Lung (tissue), 12 donors: ENCODE measurements around the gene MED12L. TPM values are rescaled to one million over a fixed set of nuclear protein-coding genes. Genes with fewer than 3 reads are reported as not detected.
A peak's percentile ranks its signal among the peaks of the same experiment; 100 is the strongest.

Source experiments
- ATAC-seq: fragments of 200-7000 bp; cut with Tn5 transposase; one replicate; pipeline ENCODE4 v1.9.1; 2020; ENCODE audit warnings: moderate number of reproducible peaks; ENCODE audit not compliant: insufficient read depth, low FRiP score
- DNase-seq, 3 donors: peaks; one replicate each; pipeline ENCODE4 v3.0.0-alpha.2; 2013 to 2017
- H3K27ac ChIP-seq, 2 donors: one replicate each; pipeline ENCODE4 v1.5.1; 2013; ENCODE audit warnings: mild to moderate bottlenecking in 2 of 2, moderate library complexity in 2 of 2, control low read depth in 1 of 2, inconsistent platforms in 1 of 2, low read depth in 1 of 2, low read length in 1 of 2
- H3K27me3 ChIP-seq, 3 donors: one replicate each; pipeline ENCODE4 v1.5.1; 2013; ENCODE audit warnings: low read length in 2 of 3; ENCODE audit not compliant: control insufficient read depth in 3 of 3, insufficient read depth in 3 of 3
- H3K36me3 ChIP-seq, 4 donors: one replicate each; pipeline ENCODE4 v1.5.1; 2013; ENCODE audit warnings: low read length in 4 of 4, mild to moderate bottlenecking in 1 of 4, moderate library complexity in 1 of 4; ENCODE audit not compliant: control insufficient read depth in 4 of 4, insufficient read depth in 4 of 4
- H3K4me1 ChIP-seq, 5 donors: one replicate each; pipeline ENCODE4 v1.5.1; 2013; ENCODE audit warnings: low read length in 5 of 5, mild to moderate bottlenecking in 2 of 5, moderate library complexity in 1 of 5; ENCODE audit not compliant: control insufficient read depth in 5 of 5, insufficient read depth in 5 of 5
- H3K4me3 ChIP-seq: one replicate; pipeline ENCODE4 v1.5.1; 2013; ENCODE audit warnings: mild to moderate bottlenecking, control low read depth, moderate library complexity
- H3K9ac ChIP-seq, 2 donors: one replicate each; pipeline ENCODE4 v1.5.1; 2013; ENCODE audit warnings: low read length in 2 of 2, control low read depth in 1 of 2; ENCODE audit not compliant: insufficient read depth in 1 of 2
- H3K9me3 ChIP-seq, 4 donors: one replicate each; pipeline ENCODE4 v1.5.1; 2013; ENCODE audit warnings: low read length in 3 of 4, mild to moderate bottlenecking in 1 of 4, moderate library complexity in 1 of 4; ENCODE audit not compliant: control insufficient read depth in 4 of 4, insufficient read depth in 3 of 4
- WGBS, 2 donors: extraction: QIAGEN DNeasy Blood & Tissue Kit; methylation state at CpG; one replicate each; pipeline ENCODE4 v1.1.7; 2013; 5-methylcytosine and 5-hydroxymethylcytosine counted together
- polyA plus RNA-seq, 2 donors: library from polyadenylated mRNA; stranded (reverse); fragments of 200-250 nt; gene quantifications; one replicate each; pipeline ENCODE4 v1.2.1, GENCODE V29; 2013
- total RNA-seq, 2 donors: library from RNA; depleted of rRNA in 1 of 2; stranded (reverse); fragments of >200 nt in 1 of 2; gene quantifications; one replicate each; pipeline ENCODE4 v1.2.1, GENCODE V29; 2014 to 2021
- TF ChIP-seq, protein P1 (sequence below): IDR thresholded peaks from 2 replicates; pipeline ENCODE4 v1.5.1; 2012; ENCODE audit warnings: mild to moderate bottlenecking; ENCODE audit errors: control extremely low read depth, extremely low read depth
- donor health status: control.
- donor health status: control.
- donor health status: Bipolar disorder and iron deficiency.
- donor health status: healthy.
- donor health status: DM: yes; HTN: yes; CAD: no.

The MED12L gene
- total and polyA plus RNA-seq, 4 donors: 0.02 to 0.82 (median 0.30) TPM

- H3K27me3 ChIP-seq: peaks cover 0 to 5% (median 0%) of the 10 kb centered on the region in 3 donors
- TF ChIP-seq, protein P1, sequence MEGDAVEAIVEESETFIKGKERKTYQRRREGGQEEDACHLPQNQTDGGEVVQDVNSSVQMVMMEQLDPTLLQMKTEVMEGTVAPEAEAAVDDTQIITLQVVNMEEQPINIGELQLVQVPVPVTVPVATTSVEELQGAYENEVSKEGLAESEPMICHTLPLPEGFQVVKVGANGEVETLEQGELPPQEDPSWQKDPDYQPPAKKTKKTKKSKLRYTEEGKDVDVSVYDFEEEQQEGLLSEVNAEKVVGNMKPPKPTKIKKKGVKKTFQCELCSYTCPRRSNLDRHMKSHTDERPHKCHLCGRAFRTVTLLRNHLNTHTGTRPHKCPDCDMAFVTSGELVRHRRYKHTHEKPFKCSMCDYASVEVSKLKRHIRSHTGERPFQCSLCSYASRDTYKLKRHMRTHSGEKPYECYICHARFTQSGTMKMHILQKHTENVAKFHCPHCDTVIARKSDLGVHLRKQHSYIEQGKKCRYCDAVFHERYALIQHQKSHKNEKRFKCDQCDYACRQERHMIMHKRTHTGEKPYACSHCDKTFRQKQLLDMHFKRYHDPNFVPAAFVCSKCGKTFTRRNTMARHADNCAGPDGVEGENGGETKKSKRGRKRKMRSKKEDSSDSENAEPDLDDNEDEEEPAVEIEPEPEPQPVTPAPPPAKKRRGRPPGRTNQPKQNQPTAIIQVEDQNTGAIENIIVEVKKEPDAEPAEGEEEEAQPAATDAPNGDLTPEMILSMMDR: peak; percentile 79
- H3K9me3 ChIP-seq: no peaks in the 10 kb centered on the region
- DNase-seq: peak; percentile 79 to 88 (median 83)
- H3K4me3 ChIP-seq: no peak overlapping the region
- no peaks in the 10 kb centered on the region for H3K36me3 ChIP-seq
- WGBS, 2 donors: 9 to 10% methylated on average over 9 of the region's 9 CpGs
- peak; percentile 93 for ATAC-seq
- no peak overlapping the region for H3K27ac ChIP-seq
- H3K9ac ChIP-seq: no peak overlapping the region
- H3K4me1 ChIP-seq: peaks cover 0 to 12% (median 0%) of the 10 kb centered on the region in 5 donors
Observed at GRCh38 chr3:151146071-151146730, 60.7 kb downstream of the MED12L start.

DNA sequence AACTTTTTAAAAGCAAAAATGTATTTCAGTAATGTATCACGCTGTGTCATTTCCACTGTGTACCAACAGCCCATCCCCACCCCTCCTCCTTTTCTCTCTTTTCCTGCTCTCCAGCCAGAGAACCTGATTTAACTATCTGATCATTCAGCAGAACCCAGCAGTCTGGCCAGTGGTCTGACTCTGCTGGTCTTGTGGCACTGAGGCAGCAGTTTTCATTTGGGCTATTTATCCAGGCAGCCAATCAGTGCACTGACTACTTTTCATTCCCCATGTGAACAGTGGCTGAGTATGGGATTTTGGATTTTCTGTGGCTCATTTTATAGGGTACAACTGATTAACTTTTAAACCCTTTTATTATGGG lies 61.2 kb downstream of the MED12L start:
- no peak overlapping the region for H3K4me3 ChIP-seq
- 45 to 60% methylated on average over 1 of the region's 1 CpG for WGBS, 2 donors
- H3K27ac ChIP-seq: peak overlapping the region in 1 of 2 donors; percentile 57
- peaks cover 0 to 5% (median 0%) of the 10 kb centered on the region in 3 donors for H3K27me3 ChIP-seq
- H3K4me1 ChIP-seq: peaks cover 0 to 12% (median 0%) of the 10 kb centered on the region in 5 donors
- no peaks in the 10 kb centered on the region for H3K9me3 ChIP-seq
- no peak overlapping the region for H3K9ac ChIP-seq
- TF ChIP-seq, protein P1: no peak
- DNase-seq (no peak), ATAC-seq (no peak)
- H3K36me3 ChIP-seq: no peaks in the 10 kb centered on the region

GRCh38 chr3:151147299-151147698 lies 61.8 kb downstream of the MED12L start:
- H3K27me3 ChIP-seq: peaks cover 0 to 5% (median 0%) of the 10 kb centered on the region in 3 donors
- TF ChIP-seq, protein P1: no peak
- H3K9me3 ChIP-seq: no peaks in the 10 kb centered on the region
- H3K9ac ChIP-seq: no peak overlapping the region
- no peak overlapping the region for H3K4me3 ChIP-seq
- ATAC-seq (no peak), DNase-seq (no peak)
- WGBS, 2 donors: 93 to 94% methylated on average over 3 of the region's 3 CpGs
- no peak overlapping the region for H3K27ac ChIP-seq
- H3K36me3 ChIP-seq: no peaks in the 10 kb centered on the region
- H3K4me1 ChIP-seq: peaks cover 0 to 12% (median 0%) of the 10 kb centered on the region in 5 donors
